Activated B cell treated with CpG ODN at 0.5 μM for 24 hours (primary cell): ENCODE results near the gene CRY1. TPM values are rescaled to one million over a fixed set of nuclear protein-coding genes. Genes with fewer than 3 reads are reported as not detected.
A peak's percentile ranks its signal among the peaks of the same experiment; 100 is the strongest.
"Not testable (repeated sequence)": the region's sequence is repeated elsewhere in the genome, so short reads cannot be mapped to it uniquely, and the experiment has no call there.

Experiments
- ATAC-seq: fragments of 200-7000 bp; cut with Tn5 transposase; one replicate; pipeline ENCODE4 v1.10.0; 2021; ENCODE audit warnings: low read depth, mild to moderate bottlenecking, moderate library complexity
- CTCF ChIA-PET: fragments of 350-600 bp; sonication (Branson Sonifier 250); formaldehyde crosslinking; loops from one replicate; lab custom pipeline; 2021; ENCODE audit warnings: antibody characterized with exemption; lab: Charles Lee
- POLR2A ChIA-PET: fragments of 350-600 bp; sonication (Branson Sonifier 250); formaldehyde crosslinking; loops from one replicate; lab custom pipeline; 2021; ENCODE audit warnings: antibody characterized with exemption; lab: Charles Lee
- DNase-seq: peaks from one replicate; pipeline ENCODE4 v3.0.0; 2022
- H3K27ac Mint-ChIP-seq: one replicate; pipeline ENCODE4 v1.8.0; 2020; ENCODE audit warnings: mixed read lengths
- H3K27me3 Mint-ChIP-seq: one replicate; pipeline ENCODE4 v1.8.0; 2021; ENCODE audit warnings: mixed read lengths
- H3K36me3 Mint-ChIP-seq: one replicate; pipeline ENCODE4 v1.8.0; 2021; ENCODE audit warnings: low read depth, mixed read lengths
- H3K4me1 Mint-ChIP-seq: one replicate; pipeline ENCODE4 v1.8.0; 2021; ENCODE audit warnings: mixed read lengths
- H3K4me3 Mint-ChIP-seq: one replicate; pipeline ENCODE4 v1.8.0; 2020; ENCODE audit warnings: mild to moderate bottlenecking, mixed read lengths
- H3K9me3 Mint-ChIP-seq: one replicate; pipeline ENCODE4 v1.8.0; 2020; ENCODE audit warnings: mixed read lengths
- CTCF ChIP-seq: fragments of 200-600 bp; IDR thresholded peaks from one replicate; pipeline ENCODE4 v1.8.0; 2022; ENCODE audit warnings: antibody characterized with exemption, mild to moderate bottlenecking
- intact Hi-C: fragments of 100-400 bp; cut with micrococcal nuclease; formaldehyde crosslinking; loops from one replicate; pipeline ENCODE4 v1.15.1; 2024
- total RNA-seq: library from RNA; stranded (reverse); gene quantifications from 2 replicates; pipeline ENCODE4 v1.2.3, GENCODE V29; 2022

Gene CRY1
- total RNA-seq, 1 donor from 2014 or later = 7.1 TPM

- H3K9me3 Mint-ChIP-seq = peaks cover 5% of the 10 kb centered on the region
- DNase-seq = no peak
- H3K4me1 Mint-ChIP-seq = no peaks in the 10 kb centered on the region
- POLR2A ChIA-PET = no interaction called here
- no peak overlapping the region for H3K27ac Mint-ChIP-seq
- no peak for TF ChIP-seq CTCF
- no peak for ATAC-seq
- peaks cover 7% of the 10 kb centered on the region for H3K36me3 Mint-ChIP-seq
- H3K27me3 Mint-ChIP-seq = no peaks in the 10 kb centered on the region
- CTCF ChIA-PET = no interaction called here
- H3K4me3 Mint-ChIP-seq = no peak overlapping the region
- intact Hi-C loops = no loop called here
Observed at GRCh38 chr12:106999446-106999845, 93.9 kb downstream of the CRY1 start.

- H3K27me3 Mint-ChIP-seq = no peaks in the 10 kb centered on the region
- ATAC-seq = no peak
- DNase-seq = no peak
- no peaks in the 10 kb centered on the region for H3K4me1 Mint-ChIP-seq
- no peak overlapping the region for H3K27ac Mint-ChIP-seq
- POLR2A ChIA-PET = no interaction called here
- intact Hi-C loops = no loop called here
- TF ChIP-seq CTCF = no peak
- H3K9me3 Mint-ChIP-seq = peaks cover 5% of the 10 kb centered on the region
- H3K4me3 Mint-ChIP-seq = no peak overlapping the region
- H3K36me3 Mint-ChIP-seq = peaks cover 7% of the 10 kb centered on the region
- CTCF ChIA-PET = no interaction called here
Observed at GRCh38 chr12:106997916-106998315, 95.4 kb downstream of the CRY1 start.

GRCh38 chr12:106996102-106996501 lies 97.2 kb downstream of the CRY1 start:
- H3K27me3 Mint-ChIP-seq, CTCF ChIA-PET, H3K4me1 Mint-ChIP-seq, H3K27ac Mint-ChIP-seq, H3K36me3 Mint-ChIP-seq, ATAC-seq, POLR2A ChIA-PET, intact Hi-C loops, H3K9me3 Mint-ChIP-seq, DNase-seq, H3K4me3 Mint-ChIP-seq: not testable (repeated sequence)

- CTCF ChIA-PET = no interaction called here
- Mint-ChIP-seq H3K4me1 (no peaks in the 10 kb centered on the region), H3K27ac (no peak overlapping the region), H3K36me3 (peaks cover 7% of the 10 kb centered on the region), H3K9me3 (peaks cover 1% of the 10 kb centered on the region), H3K4me3 (no peak overlapping the region), H3K27me3 (no peaks in the 10 kb centered on the region)
- intact Hi-C loops = no loop called here
- POLR2A ChIA-PET = no interaction called here
- DNase-seq (no peak), ATAC-seq (no peak)
- TF ChIP-seq CTCF = no peak
Observed at GRCh38 chr12:106994579-106995220, 98.6 kb downstream of the CRY1 start.

GRCh38 chr12:106987846-106988245 lies 105.5 kb downstream of the CRY1 start:
- Mint-ChIP-seq H3K4me1 (peaks cover 39% of the 10 kb centered on the region), H3K4me3 (peak overlapping the region; percentile 95), H3K9me3 (peaks cover 5% of the 10 kb centered on the region), H3K27me3 (no peaks in the 10 kb centered on the region), H3K36me3 (peaks cover 15% of the 10 kb centered on the region), H3K27ac (no peak overlapping the region)
- TF ChIP-seq CTCF = no peak
- ChIA-PET CTCF (no interaction called here), POLR2A (interaction anchor here (1.6 to 2.1 kb wide), 2 partner anchors 32 to 630 kb away, joined by 9 read pairs; partner anchors contain the start of genes POLR3B and TMEM263)
- DNase-seq (no peak), ATAC-seq (no peak)
- intact Hi-C loops = loop anchor here (1.0 to 10.0 kb wide), 4 partner anchors 32 to 213 kb away; partner anchors contain the start of genes CRY1 and RIC8B
